ENCODE data around the gene CMIP.

CMIP gene

GRCh38 chr16:81693744-81694303, 249.2 kb downstream of the CMIP start:
- Histone ChIP-seq H3K4me1 (ENCODE audit: insufficient read depth, low read length) (no peaks in the 10 kb centered on the region), H3K4me2 (ENCODE audit: insufficient read depth, low read length) (no peak overlapping the region), H3K36me3 (ENCODE audit: insufficient read depth, low read length) (peaks cover 78% of the 10 kb centered on the region), H2AFZ (ENCODE audit: low read depth, low read length) (no peak overlapping the region), H3K4me3 (ENCODE audit: low read depth in 1 of 2, low read length in 2 of 2) (no peak overlapping the region), H3K9me3 (ENCODE audit: insufficient read depth, low read length, severe bottlenecking) (no peaks in the 10 kb centered on the region), H3K27ac (ENCODE audit: low read length) (no peak overlapping the region), H3K27me3 (ENCODE audit: insufficient read depth, low read length, poor library complexity) (no peaks in the 10 kb centered on the region), H3K79me2 (ENCODE audit: insufficient read depth, low read length) (no peaks in the 10 kb centered on the region), H3K9ac (ENCODE audit: low read depth, low read length) (no peak overlapping the region), H4K20me1 (ENCODE audit: insufficient read depth, low read length) (peaks cover 12% of the 10 kb centered on the region)
- no peak for TF ChIP-seq EZH2 (IDR thresholded peaks at IDR 0.05; ENCODE audit: borderline replicate concordance, low read depth, low read length, severe bottlenecking)
- ATAC-seq (ENCODE audit: insufficient read depth, low read depth) = no peak
- DNase-seq = no peak

- Histone ChIP-seq H3K27ac (ENCODE audit: low read length) (no peak overlapping the region), H4K20me1 (ENCODE audit: insufficient read depth, low read length) (peaks cover 12% of the 10 kb centered on the region), H3K36me3 (ENCODE audit: insufficient read depth, low read length) (peaks cover 83% of the 10 kb centered on the region), H3K9me3 (ENCODE audit: insufficient read depth, low read length, severe bottlenecking) (no peaks in the 10 kb centered on the region), H3K27me3 (ENCODE audit: insufficient read depth, low read length, poor library complexity) (no peaks in the 10 kb centered on the region), H3K4me3 (ENCODE audit: low read depth in 1 of 2, low read length in 2 of 2) (no peak overlapping the region), H3K79me2 (ENCODE audit: insufficient read depth, low read length) (no peaks in the 10 kb centered on the region), H2AFZ (ENCODE audit: low read depth, low read length) (no peak overlapping the region), H3K9ac (ENCODE audit: low read depth, low read length) (no peak overlapping the region), H3K4me2 (ENCODE audit: insufficient read depth, low read length) (no peak overlapping the region), H3K4me1 (ENCODE audit: insufficient read depth, low read length) (no peaks in the 10 kb centered on the region)
- DNase-seq = no peak
- no peak for ATAC-seq (ENCODE audit: insufficient read depth, low read depth)
- TF ChIP-seq EZH2 (IDR thresholded peaks at IDR 0.05; ENCODE audit: borderline replicate concordance, low read depth, low read length, severe bottlenecking) = no peak
- TF ChIP-seq CTCF (IDR thresholded peaks at IDR 0.05; ENCODE audit: borderline replicate concordance, extremely low read depth, low read length, poor library complexity, severe bottlenecking) = no peak
Observed at GRCh38 chr16:81694494-81695280, 250.1 kb downstream of the CMIP start.

- Histone ChIP-seq H3K4me2 (ENCODE audit: insufficient read depth, low read length) (no peak overlapping the region), H3K79me2 (ENCODE audit: insufficient read depth, low read length) (no peaks in the 10 kb centered on the region), H4K20me1 (ENCODE audit: insufficient read depth, low read length) (peaks cover 12% of the 10 kb centered on the region), H3K9ac (ENCODE audit: low read depth, low read length) (no peak overlapping the region), H3K27ac (ENCODE audit: low read length) (no peak overlapping the region), H3K27me3 (ENCODE audit: insufficient read depth, low read length, poor library complexity) (no peaks in the 10 kb centered on the region), H3K4me3 (ENCODE audit: low read depth in 1 of 2, low read length in 2 of 2) (no peak overlapping the region), H2AFZ (ENCODE audit: low read depth, low read length) (no peak overlapping the region), H3K4me1 (ENCODE audit: insufficient read depth, low read length) (no peaks in the 10 kb centered on the region), H3K36me3 (ENCODE audit: insufficient read depth, low read length) (peaks cover 92% of the 10 kb centered on the region), H3K9me3 (ENCODE audit: insufficient read depth, low read length, severe bottlenecking) (no peaks in the 10 kb centered on the region)
- no peak for TF ChIP-seq EZH2 (IDR thresholded peaks at IDR 0.05; ENCODE audit: borderline replicate concordance, low read depth, low read length, severe bottlenecking)
- no peak for TF ChIP-seq CTCF (IDR thresholded peaks at IDR 0.05; ENCODE audit: borderline replicate concordance, extremely low read depth, low read length, poor library complexity, severe bottlenecking)
- DNase-seq (no peak), ATAC-seq (ENCODE audit: insufficient read depth, low read depth) (no peak)
Observed at GRCh38 chr16:81695321-81696165, 250.9 kb downstream of the CMIP start.
